ENCODE results near the gene CTCFL. TPM values are rescaled to one million over a fixed set of nuclear protein-coding genes. Genes with fewer than 3 reads are reported as not detected.

The CTCFL gene
- total and polyA plus RNA-seq, 2 donors (not counting 3 experiments of a cell fraction or from before 2014, with no cell fraction given) = not detected

DNA sequence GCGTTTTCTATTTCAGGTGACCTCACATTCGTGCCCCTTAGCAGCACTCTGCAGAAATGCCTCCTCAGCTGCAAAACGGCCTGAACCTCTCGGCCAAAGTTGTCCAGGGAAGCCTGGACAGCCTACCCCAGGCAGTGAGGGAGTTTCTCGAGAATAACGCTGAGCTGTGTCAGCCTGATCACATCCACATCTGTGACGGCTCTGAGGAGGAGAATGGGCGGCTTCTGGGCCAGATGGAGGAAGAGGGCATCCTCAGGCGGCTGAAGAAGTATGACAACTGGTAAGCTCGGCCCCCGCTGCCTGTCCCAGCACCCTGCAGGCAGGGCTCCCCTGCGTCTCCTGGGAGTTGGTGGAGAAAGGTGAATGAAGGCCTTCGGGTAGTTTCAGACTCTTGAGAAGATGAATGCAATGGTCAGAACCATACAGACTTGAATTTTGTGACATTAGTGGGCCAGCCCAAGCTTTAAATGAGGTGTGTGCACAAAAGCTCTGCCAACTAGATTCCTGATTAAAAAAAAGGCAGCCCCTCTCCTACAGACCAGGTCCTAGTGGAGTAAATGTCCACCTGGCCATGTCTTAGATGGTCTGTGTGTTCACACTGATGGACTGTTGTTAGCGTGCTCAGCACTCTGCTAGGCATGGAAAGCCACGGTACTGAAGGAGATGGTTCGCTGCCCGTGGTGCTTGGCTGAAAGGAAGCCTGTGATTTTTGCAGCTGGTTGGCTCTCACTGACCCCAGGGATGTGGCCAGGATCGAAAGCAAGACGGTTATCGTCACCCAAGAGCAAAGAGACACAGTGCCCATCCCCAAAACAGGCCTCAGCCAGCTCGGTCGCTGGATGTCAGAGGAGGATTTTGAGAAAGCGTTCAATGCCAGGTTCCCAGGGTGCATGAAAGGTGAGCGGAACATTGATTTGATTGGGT lies 36.7 kb upstream of the CTCFL start:
- ChIA-PET POLR2A (no interaction called here), CTCF (no interaction called here)
- dilution Hi-C loops (cut with MboI; ENCODE audit: extremely low pct_ligation_motif_present, low sequenced_read_pairs) (no loop called here), intact Hi-C loops (cut with micrococcal nuclease) (no loop called here)
- Histone ChIP-seq H3K79me2 (ENCODE audit: control insufficient read depth, insufficient read depth, low read length) (no peaks in the 10 kb centered on the region), H3K9ac (replicated peaks; ENCODE audit: extremely low read depth, insufficient read depth, low read length) (no peak overlapping the region), H3K27ac (ENCODE audit: insufficient read depth, low read depth, low read length) (no peak overlapping the region), H3K4me2 (ENCODE audit: insufficient read depth, low read length) (no peak overlapping the region), H3K4me3 (replicated peaks in 1 of 3; ENCODE audit: insufficient read depth in 1 of 3, low read depth in 1 of 3, low read length in 3 of 3) (no peak overlapping the region), H4K20me1 (replicated peaks; ENCODE audit: control insufficient read depth, extremely low read depth, insufficient read depth, low read length) (no peaks in the 10 kb centered on the region), H3K36me3 (ENCODE audit: control insufficient read depth in 2 of 2, extremely low read depth in 1 of 2, insufficient read depth in 2 of 2, low read length in 2 of 2) (no peaks in the 10 kb centered on the region), H3K27me3 (ENCODE audit: control insufficient read depth in 2 of 2, insufficient read depth in 2 of 2, low read length in 2 of 2) (no peaks in the 10 kb centered on the region), H3K9me3 (replicated peaks; ENCODE audit: control insufficient read depth, insufficient read depth, low read length) (no peaks in the 10 kb centered on the region), H3K9me1 (replicated peaks; ENCODE audit: control insufficient read depth, extremely low read depth, insufficient read depth, low read length) (no peaks in the 10 kb centered on the region), H3K4me1 (ENCODE audit: control insufficient read depth, extremely low read depth, insufficient read depth, low read length) (no peaks in the 10 kb centered on the region), H2AFZ (ENCODE audit: low read depth, low read length) (no peak overlapping the region)
- no peak for DNase-seq (ENCODE audit: low read depth, low spot score)
- no peak for FAIRE-seq
- TF ChIP-seq, protein P1, sequence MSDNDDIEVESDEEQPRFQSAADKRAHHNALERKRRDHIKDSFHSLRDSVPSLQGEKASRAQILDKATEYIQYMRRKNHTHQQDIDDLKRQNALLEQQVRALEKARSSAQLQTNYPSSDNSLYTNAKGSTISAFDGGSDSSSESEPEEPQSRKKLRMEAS (IDR thresholded peaks at IDR 0.05; ENCODE audit: insufficient read depth, insufficient read length) = no peak
- TF ChIP-seq POLR2A (IDR thresholded peaks at IDR 0.05; ENCODE audit: low read depth, low read length) (no peak), GATA2 (IDR thresholded peaks at IDR 0.05; ENCODE audit: insufficient read depth, insufficient read length, low read depth, low read length) (no peak), MYC (IDR thresholded peaks at IDR 0.05; ENCODE audit: low read depth, low read length) (no peak), EZH2 (IDR thresholded peaks at IDR 0.05; ENCODE audit: borderline replicate concordance, low read depth, low read length, severe bottlenecking) (no peak), POLR2AphosphoS5 (IDR thresholded peaks at IDR 0.05; ENCODE audit: insufficient read depth, low read depth, low read length) (no peak)
- no TSS peak for BruUV-seq (replicated peaks)

Measured in endothelial cell of umbilical vein (primary cell).